ENCODE measurements around the gene MAP4K4.
"Not testable (repeated sequence)": the region's sequence is repeated elsewhere in the genome, so short reads cannot be mapped to it uniquely, and the experiment has no call there.

The MAP4K4 gene

DNA sequence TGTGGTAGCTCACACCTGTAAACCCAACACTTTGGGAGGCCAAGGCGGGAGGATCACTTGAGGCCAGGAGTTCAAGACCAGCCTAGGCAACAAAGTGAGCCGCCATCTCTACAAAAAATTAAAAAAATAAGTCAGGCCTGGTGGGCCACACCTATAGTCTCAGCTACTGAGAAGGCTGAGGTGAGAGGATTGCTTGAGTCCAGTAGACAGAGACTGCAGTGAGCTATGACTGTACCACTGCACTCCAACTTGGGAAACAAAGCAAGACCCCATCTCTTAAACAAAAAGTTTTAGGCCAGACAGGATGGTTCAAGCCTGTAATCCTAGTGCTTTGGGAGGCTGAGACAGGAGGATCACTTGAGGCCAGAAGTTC is 224.4 kb downstream of the MAP4K4 start:
- DNase-seq (ENCODE audit: low read depth): no peak

DNA sequence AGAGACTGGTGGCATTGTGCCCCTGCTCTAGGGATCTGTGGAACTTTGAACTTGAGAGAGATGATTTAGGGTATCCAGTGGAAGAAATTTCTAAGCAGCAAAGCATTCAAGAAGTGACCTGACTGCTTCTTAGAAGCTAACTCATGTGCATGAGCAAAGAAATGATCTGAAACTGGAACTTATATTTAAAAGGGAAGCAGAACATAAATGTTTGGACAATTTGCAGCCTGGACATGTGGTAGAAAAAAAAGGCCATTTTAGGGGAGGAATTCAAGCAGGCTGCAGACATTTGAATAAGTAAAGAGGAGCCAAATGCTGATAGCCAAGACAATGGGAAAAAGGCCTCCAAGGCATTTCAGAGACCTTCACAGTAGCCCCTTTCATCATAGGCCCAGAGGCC is 226.8 kb downstream of the MAP4K4 start:
- DNase-seq (ENCODE audit: low read depth): not testable (repeated sequence)

DNA sequence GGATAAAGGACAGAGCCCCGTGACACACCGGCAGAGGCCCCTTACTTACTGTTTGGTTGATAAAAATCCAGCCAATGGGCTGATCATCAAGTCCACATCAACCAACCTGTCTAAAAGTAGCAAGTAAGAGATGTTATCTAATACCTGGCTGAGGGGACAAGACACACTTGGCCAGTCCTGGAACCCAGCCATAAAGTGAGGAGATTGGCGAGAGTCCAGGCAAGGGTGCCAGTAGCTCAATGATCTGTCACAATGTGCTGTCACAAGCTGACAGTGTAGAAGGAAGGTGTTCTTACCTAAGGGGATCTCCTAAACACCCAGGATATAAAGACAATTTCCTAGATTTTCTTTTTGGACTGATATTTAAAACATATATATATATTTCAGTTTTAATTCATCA is 232.5 kb downstream of the MAP4K4 start:
- no peak for DNase-seq (ENCODE audit: low read depth)

DNA sequence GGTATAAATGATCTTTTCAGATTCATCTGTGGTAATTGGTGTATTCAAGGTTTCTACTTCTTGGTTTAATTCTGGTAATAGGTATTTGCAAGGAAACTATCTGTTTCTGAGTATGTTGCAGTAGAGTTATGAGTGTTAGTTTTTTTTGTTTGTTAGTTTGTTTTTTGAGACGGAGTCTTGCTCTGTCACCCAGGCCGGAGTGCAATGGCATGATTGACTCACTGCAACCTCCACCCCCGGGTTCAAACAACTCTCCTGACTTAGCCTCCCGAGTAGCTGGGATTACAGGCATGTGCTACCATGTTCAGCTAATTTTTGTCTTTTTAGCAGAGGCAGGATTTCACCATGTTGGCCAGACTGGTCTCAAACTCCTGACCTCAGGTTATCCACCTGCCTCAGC is 233.3 kb downstream of the MAP4K4 start:
- DNase-seq (ENCODE audit: low read depth): no peak

DNA sequence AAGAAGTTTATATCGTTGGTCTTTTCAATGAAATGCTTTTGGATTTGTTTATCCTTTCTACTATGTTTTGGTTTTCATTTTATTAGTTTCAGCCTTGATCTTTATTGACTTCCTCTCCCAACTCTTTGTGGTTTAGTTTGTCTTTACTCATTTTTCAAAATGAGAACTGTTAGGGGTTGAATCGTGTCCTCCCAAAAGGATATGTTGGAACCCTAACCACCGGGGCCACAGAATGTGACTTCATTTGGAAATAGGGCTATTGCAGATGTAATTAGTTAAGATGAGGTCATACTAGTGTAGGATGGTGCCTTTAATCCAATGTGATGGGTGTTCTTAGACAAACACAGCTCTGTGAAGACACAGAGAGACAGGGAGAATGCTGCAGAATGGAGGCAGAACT is 233.9 kb downstream of the MAP4K4 start:
- DNase-seq (ENCODE audit: low read depth): no peak

DNA sequence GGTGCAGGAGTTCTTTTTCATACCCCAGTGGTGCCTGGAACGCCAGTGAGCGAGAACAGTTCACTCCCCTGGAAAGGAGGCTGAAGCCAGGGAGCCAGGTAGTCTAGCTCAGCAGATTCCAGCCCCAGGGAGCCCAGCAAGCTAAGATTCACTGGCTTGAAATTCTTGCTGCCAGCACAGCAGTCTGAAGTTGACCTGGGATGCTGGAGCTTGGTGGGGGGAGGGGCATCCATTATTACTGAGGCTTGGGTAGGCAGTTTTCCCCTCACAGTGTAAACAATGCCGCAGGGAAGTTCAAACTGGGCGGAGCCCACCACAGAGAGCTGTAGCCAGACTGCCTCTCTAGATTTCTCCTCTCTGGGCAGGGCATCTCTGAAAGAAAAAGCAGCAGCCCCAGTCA is 238.3 kb downstream of the MAP4K4 start:
- DNase-seq (ENCODE audit: low read depth): not testable (repeated sequence)

DNA sequence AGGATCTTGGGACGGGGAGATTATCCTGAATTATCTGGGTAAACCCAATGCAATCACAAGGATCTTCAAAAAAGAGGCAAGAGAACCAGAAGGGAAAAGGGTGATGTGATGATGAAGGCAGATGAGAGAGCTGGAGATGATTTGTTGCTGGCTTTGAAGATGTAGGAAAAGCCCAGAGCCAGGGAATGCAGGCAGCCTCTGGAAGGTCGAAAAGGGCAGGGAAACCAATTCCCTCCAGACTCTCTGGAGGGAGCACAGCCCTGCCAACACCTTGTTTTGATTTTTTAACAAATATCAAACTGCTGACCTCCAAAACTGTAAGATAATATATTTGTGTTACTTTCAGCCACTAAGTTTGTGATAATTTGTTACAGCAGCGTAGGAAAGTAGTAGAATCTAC is 245.3 kb downstream of the MAP4K4 start:
- DNase-seq (ENCODE audit: low read depth): no peak
